ENCODE data around the gene INTS1.

The INTS1 gene

GRCh38 chr7:1478480-1478879, 25.7 kb downstream of the INTS1 start:
- no peak for TF ChIP-seq CTCF (conservative IDR thresholded peaks at IDR 0.05; ENCODE audit: low read length)
- DNase-seq (ENCODE audit: low read depth): no peak
- H3K4me3 ChIP-seq (ENCODE audit: low read length): no peak overlapping the region

- DNase-seq (ENCODE audit: low read depth): no peak
- H3K4me3 ChIP-seq (ENCODE audit: low read length): no peak overlapping the region
- TF ChIP-seq CTCF (conservative IDR thresholded peaks at IDR 0.05; ENCODE audit: low read length): no peak
These were observed 27.3 kb downstream of the INTS1 start for GRCh38 chr7:1476859-1477258.

GRCh38 chr7:1475991-1476390, 28.2 kb downstream of the INTS1 start:
- H3K4me3 ChIP-seq (ENCODE audit: low read length): no peak overlapping the region
- no peak for TF ChIP-seq CTCF (conservative IDR thresholded peaks at IDR 0.05; ENCODE audit: low read length)
- no peak for DNase-seq (ENCODE audit: low read depth)

GRCh38 chr7:1475393-1475792, 28.8 kb downstream of the INTS1 start:
- DNase-seq (ENCODE audit: low read depth): no peak
- TF ChIP-seq CTCF (conservative IDR thresholded peaks at IDR 0.05; ENCODE audit: low read length): no peak
- H3K4me3 ChIP-seq (ENCODE audit: low read length): no peak overlapping the region

- DNase-seq (ENCODE audit: low read depth): peak; percentile 5
- no peak overlapping the region for H3K4me3 ChIP-seq (ENCODE audit: low read length)
- TF ChIP-seq CTCF (conservative IDR thresholded peaks at IDR 0.05; ENCODE audit: low read length): no peak
These were observed 29.5 kb downstream of the INTS1 start for GRCh38 chr7:1474736-1475135.

- no peak overlapping the region for H3K4me3 ChIP-seq (ENCODE audit: low read length)
- peak; percentile 76 for TF ChIP-seq CTCF (conservative IDR thresholded peaks at IDR 0.05; ENCODE audit: low read length)
- DNase-seq (ENCODE audit: low read depth): peak; percentile 80
These were observed 30.2 kb downstream of the INTS1 start for GRCh38 chr7:1473864-1474512.

- DNase-seq (ENCODE audit: low read depth): no peak
- no peak for TF ChIP-seq CTCF (conservative IDR thresholded peaks at IDR 0.05; ENCODE audit: low read length)
These were observed 33.3 kb downstream of the INTS1 start for GRCh38 chr7:1470901-1471300.

More at GRCh38 chr7:1470901-1471300, 33.3 kb downstream of the INTS1 start:
- H3K4me3 ChIP-seq (ENCODE audit: low read length): no peak overlapping the region

Measured in AG10803 (cell line).